Measurements from ENCODE around the gene UPK3BL2. TPM values are rescaled to one million over a fixed set of nuclear protein-coding genes. Genes with fewer than 3 reads are reported as not detected.
"Not testable (repeated sequence)": the region's sequence is repeated elsewhere in the genome, so short reads cannot be mapped to it uniquely, and the experiment has no call there.

The UPK3BL2 gene
- 0.22 and 2.6 TPM in 2 replicates for total RNA-seq

GRCh38 chr7:102543596-102543995, at the start of gene UPK3BL2:
UPK3BL2 (minus strand) TSS chr7:102543696; CDS start chr7:102543636, 60 bp downstream.
- not testable (repeated sequence) for DNase-seq (ENCODE audit: low read depth in 2 of 2)

- DNase-seq (ENCODE audit: low read depth in 2 of 2), result not testable (repeated sequence)
Measured at GRCh38 chr7:102592477-102593019, 49.1 kb upstream of the UPK3BL2 start.

GRCh38 chr7:102589857-102590256, 46.4 kb upstream of the UPK3BL2 start:
- DNase-seq (ENCODE audit: low read depth in 2 of 2), result not testable (repeated sequence)

- DNase-seq (ENCODE audit: low read depth in 2 of 2), result not testable (repeated sequence)
Measured at GRCh38 chr7:102583495-102583894, 40.0 kb upstream of the UPK3BL2 start.

GRCh38 chr7:102581722-102582121, 38.2 kb upstream of the UPK3BL2 start:
- not testable (repeated sequence) for DNase-seq (ENCODE audit: low read depth in 2 of 2)

GRCh38 chr7:102578486-102578885, 35.0 kb upstream of the UPK3BL2 start:
- DNase-seq (ENCODE audit: low read depth in 2 of 2), result not testable (repeated sequence)

- DNase-seq (ENCODE audit: low read depth in 2 of 2), result peak in 1 of 2 donors; percentile 0
Measured at GRCh38 chr7:102577315-102578240, 34.1 kb upstream of the UPK3BL2 start.

- not testable (repeated sequence) for DNase-seq (ENCODE audit: low read depth in 2 of 2)
Measured at GRCh38 chr7:102576363-102576762, 32.9 kb upstream of the UPK3BL2 start.

- not testable (repeated sequence) for DNase-seq (ENCODE audit: low read depth in 2 of 2)
Measured at GRCh38 chr7:102574607-102575006, 31.1 kb upstream of the UPK3BL2 start.

GRCh38 chr7:102572261-102573239, 29.1 kb upstream of the UPK3BL2 start, which contains the start of gene POLR2J3:
POLR2J3 (minus strand) TSS chr7:102572583; CDS start chr7:102572521, 62 bp downstream.
- DNase-seq (ENCODE audit: low read depth in 2 of 2), result peak in 1 of 2 donors; percentile 94

- peak in 1 of 2 donors; percentile 0 for DNase-seq (ENCODE audit: low read depth in 2 of 2)
Measured at GRCh38 chr7:102568620-102569019, 25.1 kb upstream of the UPK3BL2 start.

GRCh38 chr7:102550808-102551422, 7.4 kb upstream of the UPK3BL2 start, which contains the start of gene SPDYE2:
SPDYE2 (plus strand) TSS chr7:102551226; CDS start chr7:102553256, 2,030 bp downstream.
- DNase-seq (ENCODE audit: low read depth in 2 of 2), result not testable (repeated sequence)

GRCh38 chr7:102546353-102546752, 2.9 kb upstream of the UPK3BL2 start:
- DNase-seq (ENCODE audit: low read depth in 2 of 2), result not testable (repeated sequence)

- DNase-seq (ENCODE audit: low read depth in 2 of 2), result not testable (repeated sequence)
Measured at GRCh38 chr7:102545288-102545687, 1.8 kb upstream of the UPK3BL2 start.

GRCh38 chr7:102544372-102544771, 876 bp upstream of the UPK3BL2 start:
- DNase-seq (ENCODE audit: low read depth in 2 of 2), result not testable (repeated sequence)

- DNase-seq (ENCODE audit: low read depth in 2 of 2), result not testable (repeated sequence)
Measured at GRCh38 chr7:102542771-102543170, 725 bp downstream of the UPK3BL2 start.

- not testable (repeated sequence) for DNase-seq (ENCODE audit: low read depth in 2 of 2)
Measured at GRCh38 chr7:102542083-102542482, 1.4 kb downstream of the UPK3BL2 start.

GRCh38 chr7:102540604-102541003, 2.9 kb downstream of the UPK3BL2 start:
- DNase-seq (ENCODE audit: low read depth in 2 of 2), result not testable (repeated sequence)

- peak; percentile 3 to 7 for DNase-seq (ENCODE audit: low read depth in 2 of 2)
Measured at GRCh38 chr7:102535062-102535615, 8.4 kb downstream of the UPK3BL2 start.

GRCh38 chr7:102532127-102532526, 11.4 kb downstream of the UPK3BL2 start:
- not testable (repeated sequence) for DNase-seq (ENCODE audit: low read depth in 2 of 2)
